GM12801 (cell line): ENCODE measurements around the gene LCE7A.

Experiments used
- TF ChIP-seq, protein P1 (sequence below): IDR thresholded peaks from one replicate; pipeline ENCODE4 v1.5.1; 2011; ENCODE audit warnings: control low read depth; ENCODE audit not compliant: insufficient read length; ENCODE audit errors: extremely low read depth

The LCE7A gene, protein sequence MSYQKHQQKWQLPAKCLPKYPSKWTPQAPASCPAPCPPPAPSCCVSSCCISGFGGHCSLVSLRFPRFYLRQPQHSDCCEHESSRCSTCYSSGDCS

GRCh38 chr1:152859696-152860095, at the start of gene LCE7A:
Gene LCE7A (plus strand): TSS chr1:152859996. CDS start chr1:152860698, 702 bp downstream.
- TF ChIP-seq, protein P1, sequence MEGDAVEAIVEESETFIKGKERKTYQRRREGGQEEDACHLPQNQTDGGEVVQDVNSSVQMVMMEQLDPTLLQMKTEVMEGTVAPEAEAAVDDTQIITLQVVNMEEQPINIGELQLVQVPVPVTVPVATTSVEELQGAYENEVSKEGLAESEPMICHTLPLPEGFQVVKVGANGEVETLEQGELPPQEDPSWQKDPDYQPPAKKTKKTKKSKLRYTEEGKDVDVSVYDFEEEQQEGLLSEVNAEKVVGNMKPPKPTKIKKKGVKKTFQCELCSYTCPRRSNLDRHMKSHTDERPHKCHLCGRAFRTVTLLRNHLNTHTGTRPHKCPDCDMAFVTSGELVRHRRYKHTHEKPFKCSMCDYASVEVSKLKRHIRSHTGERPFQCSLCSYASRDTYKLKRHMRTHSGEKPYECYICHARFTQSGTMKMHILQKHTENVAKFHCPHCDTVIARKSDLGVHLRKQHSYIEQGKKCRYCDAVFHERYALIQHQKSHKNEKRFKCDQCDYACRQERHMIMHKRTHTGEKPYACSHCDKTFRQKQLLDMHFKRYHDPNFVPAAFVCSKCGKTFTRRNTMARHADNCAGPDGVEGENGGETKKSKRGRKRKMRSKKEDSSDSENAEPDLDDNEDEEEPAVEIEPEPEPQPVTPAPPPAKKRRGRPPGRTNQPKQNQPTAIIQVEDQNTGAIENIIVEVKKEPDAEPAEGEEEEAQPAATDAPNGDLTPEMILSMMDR: no peak

DNA sequence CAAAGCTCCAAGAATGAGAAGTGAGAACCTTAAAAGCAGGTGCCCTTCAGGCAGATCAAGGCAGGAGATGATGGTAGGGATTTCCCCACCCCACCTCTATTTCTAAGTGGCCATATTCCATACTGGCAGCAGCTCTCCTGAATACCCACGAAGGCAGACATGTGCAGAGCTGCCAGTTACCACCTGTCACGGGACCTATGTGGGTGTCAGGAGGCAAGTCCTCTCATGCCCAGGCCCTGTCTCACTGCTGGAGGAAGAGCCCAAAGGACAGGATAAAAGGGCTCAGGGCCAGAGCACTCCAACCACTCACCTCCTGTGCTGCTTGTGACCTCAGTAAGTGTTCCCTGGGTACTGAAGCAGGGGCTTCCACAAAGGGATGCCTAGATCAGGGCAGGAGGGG, 48.7 kb upstream of the LCE7A start:
- TF ChIP-seq, protein P1: no peak

- TF ChIP-seq, protein P1: no peak
Measured at GRCh38 chr1:152811671-152812070, 48.1 kb upstream of the LCE7A start, which contains the start of gene LCE1B. Gene LCE1B (plus strand): TSS chr1:152811971. CDS start chr1:152812447, 476 bp downstream.

GRCh38 chr1:152817309-152817708, 42.5 kb upstream of the LCE7A start:
- TF ChIP-seq, protein P1: no peak

DNA sequence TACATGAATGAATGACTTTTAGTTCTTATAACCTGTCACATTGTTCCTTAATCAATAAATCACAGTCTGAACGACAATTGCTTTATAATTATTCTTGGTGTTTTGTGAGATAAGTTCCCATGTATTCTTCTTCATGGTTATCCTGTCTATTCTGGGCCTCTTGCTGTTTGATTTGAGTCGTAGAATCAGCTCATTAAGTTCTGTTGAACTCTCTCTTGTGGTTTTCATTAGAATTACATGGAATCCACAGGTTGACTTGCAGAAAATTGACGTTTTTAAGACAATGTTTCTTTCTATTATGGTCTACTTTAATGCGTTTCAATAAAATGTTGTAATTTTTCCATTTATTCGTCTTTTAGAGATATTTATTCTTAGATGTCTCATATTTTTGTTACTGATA, 36.5 kb upstream of the LCE7A start:
- TF ChIP-seq, protein P1: no peak

GRCh38 chr1:152824964-152825363, 34.8 kb upstream of the LCE7A start:
- TF ChIP-seq, protein P1: no peak

- TF ChIP-seq, protein P1: no peak
Measured at GRCh38 chr1:152827173-152827572, 32.6 kb upstream of the LCE7A start, which contains the start of gene LCE1A. Gene LCE1A (plus strand): TSS chr1:152827473. CDS start chr1:152827473, 0 bp downstream.
